Esophagus muscularis mucosa (tissue), 4 donors: ENCODE data around the gene AFAP1. TPM values are rescaled to one million over a fixed set of nuclear protein-coding genes. Genes with fewer than 3 reads are reported as not detected.

Source experiments
- DNase-seq: peaks from one replicate; pipeline ENCODE4 v3.0.0-alpha.2; 2017; ENCODE audit errors: extremely low spot score
- H3K27ac ChIP-seq, 4 donors: fragments of 200-600 bp; sonication (generic); replicated peaks in 1 of 4; 1 replicate in 3 of 4; 2 replicates in 1 of 4; pipeline ENCODE4 v1.5.1; 2016 to 2019; ENCODE audit warnings: mild to moderate bottlenecking in 1 of 4
- H3K27me3 ChIP-seq, 4 donors: fragments of 200-600 bp; sonication (generic); one replicate each; pipeline versions ENCODE4 v1.5.1 to v1.6.0; 2016 to 2019
- H3K36me3 ChIP-seq, 4 donors: fragments of 200-600 bp; sonication (generic); one replicate each; pipeline ENCODE4 v1.5.1; 2016 to 2019
- H3K4me1 ChIP-seq, 4 donors: fragments of 200-600 bp; sonication (generic); one replicate each; pipeline ENCODE4 v1.5.1; 2016 to 2019
- H3K4me3 ChIP-seq, 4 donors: fragments of 200-600 bp; sonication (generic); 1 replicate in 2 of 4; 2 replicates in 2 of 4; pipeline ENCODE4 v1.5.1; 2016 to 2019; ENCODE audit warnings: mild to moderate bottlenecking in 4 of 4, moderate library complexity in 1 of 4
- H3K9me3 ChIP-seq, 4 donors: fragments of 200-600 bp; sonication (generic); 1 replicate in 3 of 4; 2 replicates in 1 of 4; pipeline ENCODE4 v1.5.1; 2016 to 2019
- EP300 ChIP-seq: sonication (generic); formaldehyde crosslinking; IDR thresholded peaks from one replicate; pipeline ENCODE4 v1.6.1; 2017; ENCODE audit warnings: antibody characterized with exemption
- POLR2A ChIP-seq: fragments of 450-650 bp; IDR thresholded peaks from one replicate; pipeline ENCODE4 v1.6.1; 2017; ENCODE audit warnings: antibody characterized with exemption, moderate library complexity, mild to moderate bottlenecking, low read depth
- POLR2AphosphoS5 ChIP-seq, 2 donors: sonication (generic); formaldehyde crosslinking; IDR thresholded peaks; one replicate each; pipeline ENCODE4 v1.6.1; 2017; ENCODE audit warnings: antibody characterized with exemption in 2 of 2
- WGBS: methylation state at CpG from one replicate; pipeline ENCODE4 v1.1.5; 2018; 5-methylcytosine and 5-hydroxymethylcytosine counted together
- intact Hi-C: fragments of 100-400 bp; cut with DNase I; formaldehyde crosslinking; loops from one replicate; pipeline ENCODE4 v1.15.1; 2023
- total RNA-seq, 4 donors: library from RNA; depleted of rRNA; stranded (reverse); fragments of >200 nt; gene quantifications; one replicate each; pipeline versions ENCODE4 v1.1.0 to v1.2.1, GENCODE V29; 2016
- TF ChIP-seq, protein P1 (sequence below), 3 experiments: fragments of 200-600 bp in 2 of 3; fragments of 450-650 bp in 1 of 3; sonication (generic) in 2 of 3; IDR thresholded peaks; one replicate each; pipeline ENCODE4 v1.5.1; 2017 to 2019; ENCODE audit warnings: antibody characterized with exemption in 3 of 3, mild to moderate bottlenecking in 2 of 3, moderate library complexity in 1 of 3

The AFAP1 gene
- total RNA-seq, 4 donors from 2014 or later: 37.8 to 71.3 (median 50.9) TPM

DNA sequence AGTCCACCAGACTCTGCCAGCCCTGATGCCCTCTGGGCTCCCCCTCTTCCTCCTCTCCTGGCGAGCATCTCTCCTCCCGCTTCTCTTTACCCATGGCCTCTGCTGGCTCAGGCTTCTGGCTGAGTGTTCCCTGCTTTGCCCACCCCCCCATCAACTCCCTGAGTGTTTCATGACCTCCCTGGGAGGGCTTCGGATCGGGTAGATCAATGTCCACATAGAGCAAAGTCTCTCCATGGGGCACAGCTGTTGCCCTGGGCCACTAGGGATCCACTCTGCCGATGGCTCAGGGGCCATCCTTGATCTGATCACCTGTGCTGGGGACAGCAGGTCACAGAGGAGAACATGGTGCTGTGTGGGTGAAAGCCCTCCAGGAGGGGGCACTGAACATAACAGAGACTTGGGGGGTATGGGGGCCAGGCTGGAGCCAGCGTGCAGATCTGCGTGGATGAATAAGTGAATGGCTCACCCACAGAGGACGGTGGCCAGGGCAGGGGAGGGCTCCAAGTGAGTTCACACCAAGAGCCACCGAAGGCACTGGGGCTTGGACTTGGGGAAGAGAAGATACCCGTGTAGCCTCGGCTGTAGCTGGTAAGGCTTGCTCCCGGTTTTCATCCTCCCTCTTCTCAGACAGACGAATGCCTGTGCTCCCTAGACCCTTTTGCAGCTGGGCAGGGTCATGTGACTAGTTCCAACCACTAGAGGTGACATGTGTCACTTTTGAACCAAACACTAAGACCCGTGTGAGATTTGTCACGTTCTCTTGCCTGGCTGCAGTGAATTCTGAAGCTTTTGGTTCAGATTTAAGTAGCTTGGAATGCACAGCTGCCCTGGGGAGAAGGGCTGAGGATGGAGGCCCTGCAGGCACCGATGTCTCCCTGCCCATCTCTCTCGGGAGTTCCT lies 23.2 kb upstream of the AFAP1 start:
- Histone ChIP-seq H3K4me3 (no peak overlapping the region), H3K27ac (no peak overlapping the region), H3K27me3 (no peaks in the 10 kb centered on the region), H3K9me3 (no peaks in the 10 kb centered on the region), H3K36me3 (no peaks in the 10 kb centered on the region), H3K4me1 (peaks cover 21 to 66% (median 60%) of the 10 kb centered on the region in 4 donors)
- TF ChIP-seq EP300: no peak
- no peak for TF ChIP-seq POLR2A
- no peak for TF ChIP-seq POLR2AphosphoS5 (IDR thresholded peaks at IDR 0.05)
- TF ChIP-seq, protein P1, sequence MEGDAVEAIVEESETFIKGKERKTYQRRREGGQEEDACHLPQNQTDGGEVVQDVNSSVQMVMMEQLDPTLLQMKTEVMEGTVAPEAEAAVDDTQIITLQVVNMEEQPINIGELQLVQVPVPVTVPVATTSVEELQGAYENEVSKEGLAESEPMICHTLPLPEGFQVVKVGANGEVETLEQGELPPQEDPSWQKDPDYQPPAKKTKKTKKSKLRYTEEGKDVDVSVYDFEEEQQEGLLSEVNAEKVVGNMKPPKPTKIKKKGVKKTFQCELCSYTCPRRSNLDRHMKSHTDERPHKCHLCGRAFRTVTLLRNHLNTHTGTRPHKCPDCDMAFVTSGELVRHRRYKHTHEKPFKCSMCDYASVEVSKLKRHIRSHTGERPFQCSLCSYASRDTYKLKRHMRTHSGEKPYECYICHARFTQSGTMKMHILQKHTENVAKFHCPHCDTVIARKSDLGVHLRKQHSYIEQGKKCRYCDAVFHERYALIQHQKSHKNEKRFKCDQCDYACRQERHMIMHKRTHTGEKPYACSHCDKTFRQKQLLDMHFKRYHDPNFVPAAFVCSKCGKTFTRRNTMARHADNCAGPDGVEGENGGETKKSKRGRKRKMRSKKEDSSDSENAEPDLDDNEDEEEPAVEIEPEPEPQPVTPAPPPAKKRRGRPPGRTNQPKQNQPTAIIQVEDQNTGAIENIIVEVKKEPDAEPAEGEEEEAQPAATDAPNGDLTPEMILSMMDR (IDR thresholded peaks at IDR 0.05): no peak
- intact Hi-C loops: no loop called here
- WGBS: 85% methylated on average over 14 of the region's 17 CpGs
- DNase-seq: no peak

DNA sequence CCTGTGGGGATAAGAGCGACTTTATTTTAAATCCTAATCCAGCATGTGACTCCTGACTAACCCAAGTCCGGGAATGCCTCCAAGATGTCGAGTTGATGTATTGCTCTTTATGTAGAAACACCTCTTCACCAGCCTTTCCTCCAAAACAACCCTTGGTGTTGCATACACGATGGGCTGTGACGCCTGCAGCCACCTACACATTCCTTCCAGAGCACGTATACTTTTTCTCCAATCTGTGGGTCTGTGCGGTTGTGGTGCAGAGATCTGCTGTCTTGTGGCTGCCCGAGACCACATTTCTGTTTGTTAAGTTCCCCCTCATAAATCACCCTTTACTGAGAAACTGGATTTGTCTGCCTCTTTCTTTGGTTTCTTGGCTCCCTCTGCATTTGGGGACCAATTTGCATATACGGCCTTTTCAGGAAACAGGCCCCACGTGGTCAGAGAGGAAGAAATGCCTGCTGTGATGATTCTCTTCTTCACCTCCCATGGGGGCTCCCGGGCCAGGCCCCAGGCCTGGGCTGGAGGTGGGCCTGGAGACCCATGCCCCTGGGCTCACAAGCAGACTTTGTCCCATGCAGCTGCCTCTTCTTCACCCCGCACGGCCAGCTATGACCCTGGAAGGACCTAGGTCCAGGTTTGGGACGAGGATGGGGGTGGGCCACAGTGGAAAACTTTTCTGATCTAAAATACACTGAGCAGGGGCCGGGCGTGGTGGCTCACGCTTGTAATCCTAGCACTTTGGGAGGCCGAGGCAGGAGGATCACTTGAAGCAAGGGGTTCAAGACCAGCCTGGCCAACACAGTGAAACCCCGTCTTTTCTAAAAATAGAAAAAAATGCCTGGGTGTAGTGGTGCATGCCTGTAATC lies 21.4 kb upstream of the AFAP1 start:
- intact Hi-C loops: no loop called here
- Histone ChIP-seq H3K27ac (peak overlapping the region; percentile 80 to 87 (median 86)), H3K4me1 (peaks cover 14 to 60% (median 55%) of the 10 kb centered on the region in 4 donors), H3K36me3 (no peaks in the 10 kb centered on the region), H3K9me3 (no peaks in the 10 kb centered on the region), H3K27me3 (no peaks in the 10 kb centered on the region), H3K4me3 (no peak overlapping the region)
- 27% methylated on average over 16 of the region's 19 CpGs for WGBS
- TF ChIP-seq, protein P1 (IDR thresholded peaks at IDR 0.05): no peak
- no peak for TF ChIP-seq EP300
- TF ChIP-seq POLR2AphosphoS5 (IDR thresholded peaks at IDR 0.05): peak; percentile 63 to 72
- peak; percentile 96 for DNase-seq

DNA sequence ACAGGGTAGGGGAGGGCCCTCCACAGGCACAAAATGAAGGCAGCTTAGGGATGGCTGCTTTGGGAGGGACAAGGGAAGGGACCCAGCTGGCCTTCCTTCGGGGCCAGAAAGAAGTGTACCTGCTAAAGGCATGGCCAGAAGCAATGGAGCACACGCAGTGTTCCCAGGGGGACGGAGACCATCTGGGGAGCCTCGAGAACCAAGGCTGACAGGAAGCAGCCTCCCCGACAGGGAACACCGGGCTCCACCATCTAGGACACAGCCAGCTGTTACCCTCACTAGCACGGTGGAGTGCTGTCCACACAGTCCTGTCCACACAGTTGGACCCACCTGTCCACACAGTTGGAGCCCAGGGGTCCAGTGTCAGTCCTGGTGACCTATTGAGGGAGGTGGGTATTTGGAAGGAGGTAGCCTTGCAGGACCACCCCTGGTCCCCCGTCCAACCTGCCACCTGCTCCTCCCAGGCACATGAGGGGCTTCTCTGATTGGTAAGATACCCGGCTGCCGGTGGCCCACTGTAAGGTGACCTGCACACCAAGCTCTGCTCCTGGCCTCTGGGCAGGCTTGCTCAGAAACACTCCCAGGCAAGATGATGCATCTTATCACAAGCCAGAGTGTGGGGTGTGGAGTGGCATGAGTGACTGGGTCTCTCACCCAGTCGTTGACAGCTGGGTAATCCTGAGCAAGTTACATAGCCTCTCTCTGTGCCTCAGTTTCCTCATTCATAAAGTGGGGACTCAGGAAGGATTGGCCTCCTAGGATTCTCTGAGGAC lies 20.5 kb upstream of the AFAP1 start:
- Histone ChIP-seq H3K36me3 (no peaks in the 10 kb centered on the region), H3K4me1 (peaks cover 22 to 61% (median 60%) of the 10 kb centered on the region in 4 donors), H3K9me3 (no peaks in the 10 kb centered on the region), H3K4me3 (no peak overlapping the region), H3K27me3 (no peaks in the 10 kb centered on the region), H3K27ac (peak overlapping the region; percentile 80 to 87 (median 86))
- no peak for DNase-seq
- intact Hi-C loops: no loop called here
- WGBS: 74% methylated on average over 5 of the region's 11 CpGs
- TF ChIP-seq, protein P1 (IDR thresholded peaks at IDR 0.05): no peak

DNA sequence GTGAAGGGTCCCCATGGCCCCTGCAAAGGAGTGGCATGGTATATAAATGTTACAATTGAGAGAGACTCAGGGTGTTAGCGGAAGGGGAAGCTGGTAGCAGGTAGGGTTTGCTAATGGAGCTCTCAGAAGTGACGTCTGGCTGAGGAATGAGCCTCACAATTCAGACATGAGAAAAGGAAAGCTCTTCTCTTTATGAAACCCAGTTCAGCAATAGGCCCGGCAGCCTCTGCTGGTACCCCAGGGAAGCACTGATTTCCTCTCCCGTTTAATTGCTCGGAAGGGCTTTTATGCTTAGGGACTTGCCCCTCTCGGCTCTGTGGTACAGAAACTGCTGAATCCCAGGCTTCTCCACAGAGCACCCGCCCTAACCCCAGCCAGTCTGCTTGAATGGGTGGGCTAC lies 19.4 kb upstream of the AFAP1 start:
- no peak for DNase-seq
- WGBS: 59% methylated on average over 7 of the region's 7 CpGs
- peak overlapping the region; percentile 80 to 87 (median 86) for H3K27ac ChIP-seq

More for the DNA sequence above, 19.4 kb upstream of the AFAP1 start:
- Histone ChIP-seq H3K9me3 (no peaks in the 10 kb centered on the region), H3K27me3 (no peaks in the 10 kb centered on the region), H3K4me3 (no peak overlapping the region), H3K36me3 (no peaks in the 10 kb centered on the region), H3K4me1 (peaks cover 18 to 58% (median 51%) of the 10 kb centered on the region in 4 donors)
- TF ChIP-seq POLR2AphosphoS5 (IDR thresholded peaks at IDR 0.05): no peak
- TF ChIP-seq, protein P1 (IDR thresholded peaks at IDR 0.05): peak in 1 of 3 experiments; percentile 26
- intact Hi-C loops: no loop called here
